Inflammatory macrophage treated with lipopolysaccharide for 1 hour (primary cell): Measurements from ENCODE around the gene UBTD2.

Experiments
- DNase-seq, 2 donors: peaks; one replicate each; pipeline ENCODE4 v3.0.0-alpha.2; 2020 to 2022

The UBTD2 gene

GRCh38 chr5:172166030-172166826 lies 117.3 kb downstream of the UBTD2 start:
- no peak for DNase-seq

- DNase-seq = no peak
Measured at GRCh38 chr5:172165465-172165864, 118.1 kb downstream of the UBTD2 start.

GRCh38 chr5:172164769-172165212 lies 118.8 kb downstream of the UBTD2 start:
- no peak for DNase-seq

GRCh38 chr5:172163346-172163745 lies 120.2 kb downstream of the UBTD2 start:
- DNase-seq = no peak

- DNase-seq = no peak
Measured at GRCh38 chr5:172162987-172163343, 120.6 kb downstream of the UBTD2 start.

GRCh38 chr5:172162323-172162986 lies 121.1 kb downstream of the UBTD2 start:
- no peak for DNase-seq

- DNase-seq = no peak
Measured at GRCh38 chr5:172160506-172160905, 123.1 kb downstream of the UBTD2 start.
